GM18951 (cell line): ENCODE data around the gene NR2C2.

ENCODE experiments used
- POLR2A ChIP-seq: IDR thresholded peaks from 4 replicates; pipeline ENCODE4 v1.6.1; 2011; ENCODE audit warnings: mild to moderate bottlenecking; ENCODE audit not compliant: insufficient read length, insufficient read depth; ENCODE audit errors: extremely low read depth
- in situ Hi-C: fragments of 300-500 bp; cut with MboI; formaldehyde crosslinking; loops from one replicate; pipeline ENCODE4 v1.12.0; 2022; ENCODE audit warnings: low sequenced_read_pairs, mixed read lengths, inconsistent platforms; ENCODE audit not compliant: unreplicated experiment

Gene NR2C2

DNA sequence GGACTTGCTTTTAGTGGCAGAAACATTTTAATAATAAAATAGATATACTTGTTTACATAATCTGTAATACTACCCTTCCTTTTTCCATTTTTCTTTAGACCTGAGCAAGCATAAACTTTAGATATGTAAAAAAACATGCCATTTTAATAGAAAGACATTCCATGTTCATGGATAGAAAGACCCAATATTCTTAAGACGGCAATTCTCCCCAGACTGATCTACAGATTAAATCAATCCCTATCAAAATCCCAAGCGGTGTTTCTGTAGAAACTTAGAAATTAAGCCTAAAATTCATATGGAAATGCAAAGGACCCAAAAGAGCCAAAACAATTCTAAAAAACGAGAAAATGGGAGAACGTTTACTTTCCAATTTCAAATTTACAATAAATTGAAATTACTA, 106.2 kb downstream of the NR2C2 start:
- no peak for TF ChIP-seq POLR2A
- in situ Hi-C loops: no loop called here

DNA sequence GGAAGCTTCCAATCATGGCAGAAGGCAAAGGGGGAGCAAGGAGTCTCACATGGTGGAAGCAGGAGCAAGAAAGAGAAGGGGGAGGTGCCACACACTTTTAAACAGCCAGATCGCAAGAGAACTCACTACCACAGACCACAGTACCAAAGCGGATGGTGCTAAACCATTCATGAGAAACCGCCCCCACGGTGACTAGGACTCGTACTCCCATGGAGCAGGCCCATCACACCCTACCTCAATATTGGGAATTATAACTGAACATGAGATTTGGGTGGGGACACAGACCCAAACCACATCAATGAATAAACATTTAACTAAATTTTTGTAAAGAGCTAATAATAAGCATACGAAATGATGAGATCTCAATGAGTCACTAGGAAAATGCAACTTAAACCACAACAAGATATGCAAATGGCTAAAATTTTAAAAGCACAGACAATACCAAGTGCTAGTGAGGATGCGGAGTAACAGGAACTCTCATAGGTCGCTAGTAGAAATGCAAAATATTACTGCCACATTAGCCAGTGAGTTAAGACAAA, 107.7 kb downstream of the NR2C2 start:
- TF ChIP-seq POLR2A: no peak
- in situ Hi-C loops: no loop called here

DNA sequence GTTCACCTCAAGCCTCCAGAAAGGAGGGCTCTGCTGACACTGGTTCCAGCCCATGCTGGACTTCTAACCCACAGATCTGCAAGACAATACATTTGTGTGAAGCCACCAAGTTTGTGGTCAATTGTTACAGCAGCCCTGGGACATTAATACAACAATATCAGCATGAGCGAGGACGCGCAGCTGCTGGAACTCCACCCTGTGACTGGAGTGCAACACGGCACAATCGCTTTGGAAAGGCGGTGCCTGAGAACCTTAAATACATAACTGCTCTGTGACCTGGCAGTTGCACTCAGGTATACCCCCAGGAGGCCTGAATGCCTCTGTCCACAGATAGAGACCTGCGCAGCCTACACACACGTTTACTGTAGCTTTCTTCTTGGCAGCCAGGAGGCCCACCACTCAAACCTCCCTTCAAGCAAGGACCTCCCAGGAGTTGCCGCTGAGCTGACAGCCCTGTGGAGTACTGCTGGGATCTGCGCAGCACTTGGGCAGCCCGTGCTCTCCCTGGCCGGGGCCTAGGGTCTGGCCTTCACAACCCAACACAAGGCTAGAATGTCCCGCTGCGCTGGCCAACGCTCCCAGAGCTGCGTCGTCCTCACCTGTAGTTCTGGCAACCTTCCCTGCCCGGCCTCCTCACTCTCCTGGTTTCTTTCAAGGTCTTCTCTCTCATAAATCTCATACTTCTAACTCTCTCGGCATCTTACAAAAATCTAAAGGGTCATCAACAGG, 109.5 kb downstream of the NR2C2 start:
- in situ Hi-C loops: no loop called here
- no peak for TF ChIP-seq POLR2A

DNA sequence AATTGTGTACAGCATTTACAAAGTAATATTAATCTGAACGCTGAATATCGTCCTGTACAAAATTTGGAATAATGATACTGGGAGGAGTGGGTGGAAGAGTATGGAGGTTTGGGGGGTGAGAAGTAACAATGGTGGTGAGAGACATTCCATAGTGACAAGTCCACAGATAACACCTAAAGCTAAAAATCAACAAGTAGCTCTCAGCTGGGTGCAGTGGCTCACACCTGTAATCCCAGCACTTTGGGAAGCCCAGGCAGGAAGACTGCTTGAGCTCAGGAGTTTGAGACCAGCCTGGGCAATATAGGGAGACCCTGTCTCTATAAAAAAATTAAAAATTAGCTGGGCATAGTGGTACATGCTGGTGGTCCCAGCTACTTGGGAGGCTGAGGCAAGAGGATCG, 112.6 kb downstream of the NR2C2 start:
- TF ChIP-seq POLR2A: no peak
- in situ Hi-C loops: no loop called here

DNA sequence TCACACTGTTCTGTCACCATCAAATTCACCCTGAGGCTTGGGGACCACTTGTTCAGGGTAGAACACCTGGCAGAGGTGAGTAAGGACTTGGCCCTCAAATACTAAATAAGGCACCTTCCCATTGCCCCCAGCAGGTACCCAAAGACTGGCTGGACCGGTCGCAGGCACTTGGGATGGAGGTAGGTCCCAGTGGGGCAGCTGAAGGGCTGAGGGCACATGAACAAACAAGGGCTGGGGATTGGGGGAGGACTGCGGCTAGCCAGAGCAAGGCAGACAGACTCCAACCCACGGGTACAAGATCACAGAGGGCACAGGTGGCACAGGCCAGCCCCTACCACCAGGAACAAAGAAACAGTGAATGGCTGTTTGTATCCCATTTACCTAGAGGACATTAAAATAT, 115.9 kb downstream of the NR2C2 start:
- no peak for TF ChIP-seq POLR2A
- in situ Hi-C loops: no loop called here

DNA sequence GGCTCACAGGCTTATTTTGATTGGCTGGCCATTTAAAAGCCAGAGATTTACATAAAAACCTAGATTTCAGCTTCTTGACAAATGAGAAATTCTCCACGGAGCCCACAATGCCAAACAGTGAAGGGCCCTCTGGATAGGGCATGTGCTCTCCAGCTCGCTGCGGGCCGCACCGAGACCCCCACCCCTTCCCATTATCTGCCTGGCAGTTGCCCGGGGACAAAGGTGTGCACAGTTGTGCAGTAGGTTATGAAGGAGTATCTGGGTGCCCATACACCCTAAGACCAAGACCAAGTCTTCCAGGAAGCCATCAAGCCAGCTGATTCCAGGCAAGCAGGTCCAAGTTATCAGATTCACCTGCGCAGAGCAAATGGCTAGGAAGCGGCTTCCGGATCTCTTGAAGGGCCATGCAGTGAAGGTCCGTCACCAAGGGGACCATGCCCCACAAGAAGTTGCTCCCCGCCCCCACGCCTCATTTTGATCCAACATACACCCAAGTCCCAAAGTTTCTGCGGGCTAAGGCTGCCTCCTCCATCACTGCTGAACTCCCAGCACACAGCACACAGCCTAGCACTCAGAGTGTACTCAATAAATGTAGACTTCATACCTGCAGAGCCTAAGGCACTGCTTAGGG, 116.4 kb downstream of the NR2C2 start:
- TF ChIP-seq POLR2A: no peak
- in situ Hi-C loops: no loop called here

DNA sequence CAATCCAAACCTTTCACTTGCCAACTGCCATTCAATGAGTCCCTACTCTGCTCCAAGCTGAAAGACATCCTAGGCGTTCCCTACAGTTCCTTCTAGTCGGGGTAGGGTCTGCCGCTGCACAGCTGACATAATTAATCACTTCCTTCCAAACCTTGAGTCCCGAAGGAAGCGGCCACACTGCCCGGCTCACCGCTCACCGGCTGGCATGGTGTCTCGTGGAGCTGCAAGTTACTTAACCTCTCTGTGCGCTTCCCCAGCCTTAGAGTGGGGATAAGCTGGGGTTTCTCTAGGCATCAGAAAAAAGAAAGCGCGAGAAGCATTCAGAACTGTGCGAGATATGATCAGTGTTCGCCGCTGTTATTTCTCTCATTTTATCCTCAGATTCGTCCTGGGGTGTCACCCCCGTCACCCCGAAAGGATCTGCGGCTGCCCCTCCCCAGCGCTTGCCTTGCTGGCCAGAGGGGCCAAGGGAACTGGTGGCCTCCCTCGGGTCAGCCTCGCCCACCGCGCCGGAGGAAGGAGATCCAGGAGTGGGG, 117.0 kb downstream of the NR2C2 start:
- no peak for TF ChIP-seq POLR2A
- in situ Hi-C loops: no loop called here

DNA sequence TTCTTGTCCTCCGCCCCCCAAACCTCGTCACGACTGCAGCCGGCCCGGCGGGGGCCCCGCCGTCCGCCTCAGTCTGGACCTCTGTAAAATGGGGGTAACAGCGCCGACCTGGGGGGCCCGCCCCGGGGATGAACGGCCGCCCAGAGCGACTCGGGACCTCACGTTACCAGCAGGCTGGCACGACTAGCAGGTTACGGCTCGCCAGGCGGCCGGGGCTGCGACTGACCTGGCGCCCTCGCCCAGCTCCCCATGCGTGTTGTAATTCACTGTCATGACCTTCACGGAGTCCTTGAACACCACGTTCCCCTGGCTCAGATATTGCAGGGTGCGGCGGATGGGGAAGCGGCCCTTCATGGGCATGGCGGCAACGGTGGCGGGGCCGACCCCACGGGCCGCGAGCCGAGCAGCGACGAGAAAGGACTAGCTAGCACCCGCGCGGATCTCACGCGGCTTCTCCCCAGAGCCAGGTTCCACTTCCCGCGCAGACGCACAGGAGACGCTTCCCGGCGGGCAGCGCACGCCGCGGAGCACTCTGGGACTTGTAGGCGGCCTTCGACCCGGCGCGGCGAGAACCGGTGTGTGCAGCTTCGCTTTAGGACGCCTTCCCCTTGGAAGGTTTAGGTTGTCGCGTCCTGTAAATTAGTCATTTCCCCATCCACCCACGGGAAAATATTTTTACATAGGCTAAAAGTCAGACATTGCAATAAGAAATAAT, 117.6 kb downstream of the NR2C2 start, which contains the start of gene MRPS25:
Gene MRPS25 (minus strand): TSS at position 481 of the 715 bp plus-strand sequence. CDS start 121 bp downstream, at position 360.
- TF ChIP-seq POLR2A: peak; percentile 99
- in situ Hi-C loops: no loop called here

DNA sequence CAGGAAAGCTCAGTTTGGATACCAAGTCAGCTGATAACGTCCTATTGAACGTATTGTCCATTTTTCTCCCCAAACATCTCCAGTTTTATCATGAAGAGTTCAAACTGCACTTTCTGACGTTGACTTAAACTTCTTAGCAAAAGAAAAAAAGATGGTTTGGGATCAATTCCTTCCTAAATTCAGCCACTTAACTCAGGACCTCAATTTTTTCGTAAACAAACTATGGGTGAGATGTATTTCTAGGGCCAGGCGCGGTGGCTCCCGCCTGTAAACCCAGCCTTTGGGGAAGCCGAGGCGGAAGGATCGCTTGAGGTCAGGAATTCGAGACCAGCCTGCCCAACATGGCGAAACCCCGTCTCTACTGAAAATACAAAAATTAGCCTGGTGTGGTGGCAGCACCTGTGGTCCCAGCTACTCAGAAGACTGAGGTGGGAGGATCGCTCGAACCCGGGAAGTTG, 118.2 kb downstream of the NR2C2 start:
- in situ Hi-C loops: no loop called here
- TF ChIP-seq POLR2A: no peak

DNA sequence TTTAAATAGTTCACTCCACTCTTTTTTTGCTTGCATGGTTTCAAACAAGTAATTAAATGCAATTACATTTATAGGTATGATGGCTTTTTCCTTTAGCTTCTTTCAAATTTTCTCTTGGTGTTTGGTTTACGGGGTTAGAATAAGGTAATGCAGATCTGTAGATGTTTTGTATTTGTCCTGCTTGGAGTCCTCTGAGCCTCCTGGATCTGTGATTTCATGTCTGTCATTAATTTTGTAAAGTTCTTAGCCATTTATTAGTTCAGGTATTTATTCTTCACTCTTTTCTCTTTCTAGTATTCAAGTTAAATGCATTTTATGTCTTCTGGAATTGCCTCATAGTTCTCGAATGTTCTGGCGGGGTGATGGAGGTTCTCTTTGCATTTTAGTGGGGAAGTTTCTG, 119.1 kb downstream of the NR2C2 start:
- TF ChIP-seq POLR2A: no peak
- in situ Hi-C loops: no loop called here

DNA sequence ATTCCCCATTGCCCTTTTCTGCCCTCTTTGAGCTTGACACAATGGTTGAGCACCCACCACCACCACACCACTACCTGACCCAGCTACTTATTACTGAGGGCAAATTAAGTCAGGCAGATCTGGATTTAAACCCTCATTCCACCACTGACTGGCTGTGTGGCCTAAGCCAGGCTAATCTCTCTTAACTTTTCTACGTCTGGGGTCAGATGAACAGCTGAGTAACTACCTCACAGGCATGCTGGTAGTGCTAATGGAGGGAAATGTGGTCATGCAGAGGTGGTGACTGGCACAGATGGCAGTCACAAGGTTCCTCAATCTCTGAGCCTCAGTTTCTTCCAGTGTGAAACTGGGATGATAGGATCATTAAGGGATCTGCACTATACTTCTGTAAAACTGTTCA, 122.1 kb downstream of the NR2C2 start:
- TF ChIP-seq POLR2A: no peak
- in situ Hi-C loops: no loop called here

DNA sequence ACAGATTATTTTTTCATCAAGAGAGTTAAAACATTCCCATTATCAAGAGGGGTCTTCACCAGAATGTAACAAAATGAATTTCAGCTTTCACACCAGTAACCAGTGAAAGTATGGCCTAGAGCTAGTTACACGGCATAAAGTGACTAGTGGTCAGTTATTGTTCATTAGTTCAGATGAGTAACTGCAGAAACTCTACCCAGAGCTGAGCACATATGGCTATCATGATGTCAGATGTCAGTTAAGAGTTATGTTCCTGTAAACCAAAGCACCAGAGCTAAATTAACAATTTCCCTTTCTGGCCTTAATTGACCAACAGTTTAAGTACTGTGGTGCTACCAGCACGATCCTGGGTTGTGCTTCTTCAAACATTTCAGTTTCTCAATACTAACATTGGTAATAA, 124.3 kb downstream of the NR2C2 start:
- in situ Hi-C loops: no loop called here
- no peak for TF ChIP-seq POLR2A

DNA sequence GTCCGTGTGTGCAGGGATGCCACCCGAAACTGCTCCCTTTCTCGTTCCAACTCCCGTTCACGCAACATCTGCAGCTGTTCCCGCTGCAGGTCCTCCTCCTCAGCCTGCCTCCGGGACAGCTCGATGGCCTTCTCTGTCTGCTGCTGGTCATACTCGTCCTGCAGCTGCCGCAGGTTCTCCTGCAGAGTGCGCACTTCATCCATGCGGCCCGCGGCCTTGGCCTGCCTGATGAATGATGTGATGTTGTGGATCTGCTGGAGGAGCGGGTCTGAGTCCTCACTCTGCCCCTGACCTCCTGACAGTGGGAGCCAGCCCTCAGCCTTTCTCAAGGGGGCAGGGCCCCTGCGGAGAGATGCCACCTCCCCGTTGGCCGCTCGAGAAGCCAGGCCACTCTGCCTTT, 127.1 kb downstream of the NR2C2 start:
- in situ Hi-C loops: no loop called here
- no peak for TF ChIP-seq POLR2A
